ENCODE data around the gene ZNF385D. TPM values are rescaled to one million over a fixed set of nuclear protein-coding genes. Genes with fewer than 3 reads are reported as not detected.

Gene ZNF385D
- total and polyA plus RNA-seq, 4 donors: 0.08 to 0.50 (median 0.09) TPM

GRCh38 chr3:21785765-21786437, 34.9 kb upstream of the ZNF385D start (continued):
- TF ChIP-seq ZBTB33 (IDR thresholded peaks at IDR 0.05): no peak

DNA sequence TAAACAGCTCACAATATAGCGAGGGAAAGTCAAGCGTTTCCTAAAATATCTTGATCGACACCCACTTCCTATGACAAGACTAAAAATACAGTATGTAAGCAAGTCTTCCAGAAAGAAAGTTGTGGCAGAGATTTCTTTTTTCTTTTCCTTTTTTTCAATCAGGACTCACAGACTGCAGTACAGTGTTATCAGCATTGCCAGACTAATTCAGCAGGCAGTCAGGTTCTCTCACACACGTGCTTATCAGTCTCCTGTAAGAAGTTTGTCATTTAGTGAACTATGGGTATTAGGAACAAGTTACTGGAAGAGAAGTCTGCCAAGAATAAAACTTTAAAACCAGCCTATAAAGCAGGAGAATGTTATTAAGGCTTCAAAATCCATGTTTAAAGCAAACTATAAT, 32.8 kb upstream of the ZNF385D start:
- H3K27me3 ChIP-seq (ENCODE audit: control insufficient read depth in 4 of 4, insufficient read depth in 4 of 4, low read length in 3 of 4): no peaks in the 10 kb centered on the region
- TF ChIP-seq SP1 (IDR thresholded peaks at IDR 0.05) (no peak), ZBTB33 (IDR thresholded peaks at IDR 0.05) (no peak), GABPA (IDR thresholded peaks at IDR 0.05 in 1 of 2, conservative IDR thresholded peaks at IDR 0.05 in 1 of 2) (no peak), TAF1 (conservative IDR thresholded peaks at IDR 0.05) (no peak), REST (IDR thresholded peaks at IDR 0.05) (no peak), FOXA2 (IDR thresholded peaks at IDR 0.05) (no peak), YY1 (IDR thresholded peaks at IDR 0.05) (no peak), NR2F2 (IDR thresholded peaks at IDR 0.05) (no peak), EGR1 (IDR thresholded peaks at IDR 0.05; ENCODE audit: low read depth in 2 of 2) (no peak), RAD21 (IDR thresholded peaks at IDR 0.05) (no peak), JUND (IDR thresholded peaks at IDR 0.05) (no peak), HNF4G (IDR thresholded peaks at IDR 0.05) (no peak), HNF4A (conservative IDR thresholded peaks at IDR 0.05) (no peak), RXRA (IDR thresholded peaks at IDR 0.05) (no peak), FOXA1 (IDR thresholded peaks at IDR 0.05) (no peak), ATF3 (IDR thresholded peaks at IDR 0.05) (no peak)
- TF ChIP-seq, protein P1, sequence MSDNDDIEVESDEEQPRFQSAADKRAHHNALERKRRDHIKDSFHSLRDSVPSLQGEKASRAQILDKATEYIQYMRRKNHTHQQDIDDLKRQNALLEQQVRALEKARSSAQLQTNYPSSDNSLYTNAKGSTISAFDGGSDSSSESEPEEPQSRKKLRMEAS (IDR thresholded peaks at IDR 0.05): no peak
- TF ChIP-seq, protein P2, sequence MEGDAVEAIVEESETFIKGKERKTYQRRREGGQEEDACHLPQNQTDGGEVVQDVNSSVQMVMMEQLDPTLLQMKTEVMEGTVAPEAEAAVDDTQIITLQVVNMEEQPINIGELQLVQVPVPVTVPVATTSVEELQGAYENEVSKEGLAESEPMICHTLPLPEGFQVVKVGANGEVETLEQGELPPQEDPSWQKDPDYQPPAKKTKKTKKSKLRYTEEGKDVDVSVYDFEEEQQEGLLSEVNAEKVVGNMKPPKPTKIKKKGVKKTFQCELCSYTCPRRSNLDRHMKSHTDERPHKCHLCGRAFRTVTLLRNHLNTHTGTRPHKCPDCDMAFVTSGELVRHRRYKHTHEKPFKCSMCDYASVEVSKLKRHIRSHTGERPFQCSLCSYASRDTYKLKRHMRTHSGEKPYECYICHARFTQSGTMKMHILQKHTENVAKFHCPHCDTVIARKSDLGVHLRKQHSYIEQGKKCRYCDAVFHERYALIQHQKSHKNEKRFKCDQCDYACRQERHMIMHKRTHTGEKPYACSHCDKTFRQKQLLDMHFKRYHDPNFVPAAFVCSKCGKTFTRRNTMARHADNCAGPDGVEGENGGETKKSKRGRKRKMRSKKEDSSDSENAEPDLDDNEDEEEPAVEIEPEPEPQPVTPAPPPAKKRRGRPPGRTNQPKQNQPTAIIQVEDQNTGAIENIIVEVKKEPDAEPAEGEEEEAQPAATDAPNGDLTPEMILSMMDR (IDR thresholded peaks at IDR 0.05; ENCODE audit: low read depth, low read length, missing input control): no peak
- H3K27ac ChIP-seq (ENCODE audit: low read depth in 1 of 2, low read length in 2 of 2): no peak overlapping the region
- H3K36me3 ChIP-seq (ENCODE audit: control insufficient read depth in 4 of 4, insufficient read depth in 3 of 4, low read depth in 1 of 4, low read length in 3 of 4): no peaks in the 10 kb centered on the region
- H3K9me3 ChIP-seq (ENCODE audit: control insufficient read depth in 4 of 4, low read length in 3 of 4): no peaks in the 10 kb centered on the region
- DNase-seq (ENCODE audit: low spot score): no peak
- H3K9ac ChIP-seq (ENCODE audit: low read depth in 1 of 2, low read length in 2 of 2): no peak overlapping the region
- 53% methylated on average over 4 of the region's 4 CpGs for WGBS
- H3K4me3 ChIP-seq (ENCODE audit: low read depth in 1 of 3, low read length in 3 of 3): no peak overlapping the region
- H3K4me1 ChIP-seq (ENCODE audit: control insufficient read depth in 4 of 4, insufficient read depth in 4 of 4, low read length in 3 of 4): no peaks in the 10 kb centered on the region

Measured in liver (tissue), 9 donors.